COR-L47 (cell line): ENCODE measurements around the gene AKAP6.

Source experiments
- DNase-seq: peaks from one replicate; lab custom pipeline; 2025; lab: John Stamatoyannopoulos, UW

AKAP6 gene

DNA sequence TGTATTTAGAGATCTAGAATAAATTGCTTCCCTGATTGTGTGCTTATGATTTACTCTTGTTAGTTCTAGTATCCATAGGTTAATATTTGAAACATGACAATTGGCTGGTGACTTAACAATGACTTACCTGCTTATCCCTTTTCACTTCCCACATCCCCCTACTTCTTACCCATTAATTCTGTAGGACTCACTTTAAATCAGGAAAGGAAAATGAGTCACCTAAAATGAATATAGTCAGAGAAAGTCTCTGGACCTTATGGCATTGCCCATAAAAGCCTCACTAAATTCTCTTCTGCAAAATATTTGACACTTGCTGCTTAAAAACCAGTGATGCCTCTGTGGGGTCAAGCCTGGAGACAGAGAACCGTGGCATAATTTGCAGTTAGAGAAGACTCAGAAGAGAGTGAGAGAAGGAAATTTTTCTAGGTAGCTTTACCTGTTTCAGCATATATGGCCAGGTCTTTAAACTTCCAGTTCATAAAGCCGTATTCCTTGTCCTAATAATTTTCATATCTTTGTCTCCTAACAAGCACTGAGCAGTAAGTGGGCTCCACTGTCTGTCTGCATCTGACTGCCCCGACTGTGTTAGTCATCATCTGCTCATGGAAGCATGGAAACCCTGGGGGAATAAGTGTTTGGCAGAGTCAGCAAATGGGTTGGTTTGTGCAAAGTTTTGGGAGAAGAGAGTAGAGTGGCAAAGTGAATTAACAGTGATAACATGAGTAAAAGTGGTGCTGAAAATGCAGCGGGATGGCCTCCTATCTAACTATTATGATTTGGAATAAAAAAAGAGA is 294.4 kb downstream of the AKAP6 start:
- DNase-seq: no peak

DNA sequence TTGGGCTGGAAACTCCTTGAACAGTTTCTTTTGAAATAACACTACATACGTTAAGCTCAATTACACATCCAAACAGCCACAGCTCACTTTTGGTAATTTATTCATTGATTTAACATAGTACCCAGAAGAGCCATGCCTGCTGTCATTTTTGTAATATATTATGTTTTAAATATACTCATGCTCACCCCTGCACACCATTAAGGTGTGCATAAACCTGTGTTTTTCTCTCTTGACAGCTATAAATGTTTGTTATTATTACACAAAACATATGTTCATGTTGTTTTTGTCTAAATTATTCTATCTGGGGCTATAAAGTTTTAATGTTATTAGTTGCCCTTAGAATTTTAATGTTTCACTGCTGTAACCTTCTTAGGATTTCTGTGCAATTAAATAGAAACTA is 296.1 kb downstream of the AKAP6 start:
- no peak for DNase-seq

DNA sequence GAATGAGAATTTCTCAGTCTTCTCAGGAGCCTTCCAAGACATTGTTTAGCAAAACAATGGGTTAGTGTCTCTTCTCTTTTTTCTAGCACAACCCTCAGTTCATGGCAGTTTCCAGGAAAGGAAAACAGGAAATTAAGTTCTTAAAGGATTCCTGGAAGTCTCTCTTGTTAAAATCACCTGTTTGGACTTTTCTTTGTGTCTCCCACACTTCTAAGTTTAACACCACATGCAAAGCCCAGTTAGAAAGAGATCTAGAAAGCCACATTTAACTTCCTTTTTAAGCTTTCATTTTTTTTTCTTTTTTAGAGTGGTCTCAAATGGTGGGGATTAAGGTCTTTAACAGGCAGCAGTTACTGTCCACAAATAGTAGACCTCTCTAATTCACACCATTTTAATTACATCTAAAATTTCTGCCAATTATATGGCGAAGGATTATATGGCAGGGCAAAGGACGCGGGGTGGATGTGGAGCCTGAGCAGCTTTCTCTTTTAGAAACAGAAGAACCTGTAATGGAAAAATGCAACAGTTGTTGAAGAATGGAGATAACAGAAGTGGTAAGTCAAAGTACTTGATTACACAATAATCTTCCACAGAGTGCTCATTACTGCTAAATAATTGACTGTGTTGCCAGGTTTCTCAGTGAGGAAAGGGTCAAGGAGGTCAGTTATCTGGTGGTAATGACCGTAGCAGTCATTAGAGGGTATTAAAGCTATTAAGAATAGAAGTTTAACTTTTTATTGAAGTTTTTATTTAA is 298.6 kb downstream of the AKAP6 start:
- DNase-seq: no peak

DNA sequence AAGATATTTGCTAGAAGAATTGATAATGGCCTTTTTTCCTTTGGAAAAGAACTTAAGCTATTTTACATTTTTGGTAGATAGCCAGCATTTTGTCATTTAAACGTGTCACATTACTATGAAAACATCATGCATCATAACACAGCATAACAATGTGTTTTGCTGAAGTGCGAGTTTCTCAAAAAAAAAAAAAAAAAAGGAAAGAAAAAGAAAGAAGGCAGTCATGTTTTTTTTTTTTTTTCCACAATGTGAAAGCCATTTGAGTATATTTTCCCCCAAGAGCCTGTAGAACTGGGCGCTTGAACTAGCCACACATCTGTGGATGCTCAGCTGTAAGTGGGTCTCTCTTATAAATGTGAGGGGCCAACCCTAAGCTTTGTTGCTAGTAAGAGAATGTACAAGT is 300.1 kb downstream of the AKAP6 start:
- no peak for DNase-seq

DNA sequence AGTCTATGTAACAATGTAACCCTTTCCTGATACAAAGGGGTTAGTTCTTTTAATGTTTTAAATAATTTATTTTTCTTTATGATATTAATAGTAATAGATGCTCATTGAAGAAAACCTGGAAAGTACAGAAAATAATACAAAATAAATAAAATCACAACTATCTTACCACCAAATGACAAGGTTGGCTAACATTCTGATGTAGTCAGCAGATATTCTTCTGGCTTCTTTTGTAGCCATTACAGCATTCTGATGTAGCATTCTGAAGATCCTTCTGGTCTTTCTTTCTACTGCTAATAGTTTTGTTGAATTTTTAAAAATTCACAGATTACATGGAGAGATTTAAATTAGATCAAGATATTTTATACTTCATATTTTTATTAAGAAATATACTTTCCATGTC is 301.6 kb downstream of the AKAP6 start:
- DNase-seq: no peak

DNA sequence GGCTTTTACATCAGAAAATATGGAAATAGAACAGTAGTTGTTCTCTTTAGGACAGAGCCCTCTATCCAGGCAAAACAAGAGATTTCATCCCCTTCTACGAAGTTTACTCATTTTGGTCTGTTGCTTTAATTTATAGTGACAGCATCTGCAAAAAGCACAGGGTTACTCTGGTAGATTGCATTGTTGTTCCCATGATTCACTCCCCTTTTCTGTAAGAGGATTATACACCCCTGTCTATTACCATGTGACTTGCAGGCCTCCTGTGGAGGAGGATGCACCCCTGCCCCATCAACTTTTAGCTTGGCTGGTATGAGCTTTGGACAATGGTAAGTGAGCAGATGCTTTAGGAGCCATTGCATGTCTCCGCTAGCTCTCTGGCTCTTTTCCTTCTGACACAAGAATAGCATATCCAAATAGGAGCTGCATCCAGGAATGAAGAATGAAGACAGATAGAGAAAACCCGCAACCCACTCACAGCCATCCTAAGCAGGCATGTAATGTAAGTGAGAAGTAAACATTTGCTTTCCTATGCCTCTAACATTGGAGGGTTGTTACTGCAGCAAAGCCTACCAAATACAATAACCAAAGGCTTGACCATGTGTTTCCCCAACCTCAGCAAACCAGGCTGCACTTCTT is 304.2 kb downstream of the AKAP6 start:
- DNase-seq: no peak

DNA sequence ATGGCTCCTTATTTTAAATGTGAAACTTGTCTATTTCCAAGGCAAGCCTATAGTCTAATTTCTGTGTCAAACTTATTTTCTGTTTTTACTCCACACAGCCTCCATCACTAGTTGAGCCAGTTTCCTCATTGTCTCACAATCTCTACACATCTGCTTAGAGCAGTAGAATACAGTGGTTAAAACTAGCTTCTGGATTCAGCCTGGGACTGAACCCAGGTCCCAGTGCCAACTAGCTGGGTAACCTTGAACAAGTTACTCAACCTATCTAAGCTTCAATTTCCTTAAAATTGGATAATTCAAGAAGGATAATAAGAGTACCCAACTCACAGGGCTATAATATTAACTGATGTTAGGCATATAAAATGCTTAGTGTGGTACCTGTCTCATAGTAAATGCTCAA is 304.8 kb downstream of the AKAP6 start:
- no peak for DNase-seq

DNA sequence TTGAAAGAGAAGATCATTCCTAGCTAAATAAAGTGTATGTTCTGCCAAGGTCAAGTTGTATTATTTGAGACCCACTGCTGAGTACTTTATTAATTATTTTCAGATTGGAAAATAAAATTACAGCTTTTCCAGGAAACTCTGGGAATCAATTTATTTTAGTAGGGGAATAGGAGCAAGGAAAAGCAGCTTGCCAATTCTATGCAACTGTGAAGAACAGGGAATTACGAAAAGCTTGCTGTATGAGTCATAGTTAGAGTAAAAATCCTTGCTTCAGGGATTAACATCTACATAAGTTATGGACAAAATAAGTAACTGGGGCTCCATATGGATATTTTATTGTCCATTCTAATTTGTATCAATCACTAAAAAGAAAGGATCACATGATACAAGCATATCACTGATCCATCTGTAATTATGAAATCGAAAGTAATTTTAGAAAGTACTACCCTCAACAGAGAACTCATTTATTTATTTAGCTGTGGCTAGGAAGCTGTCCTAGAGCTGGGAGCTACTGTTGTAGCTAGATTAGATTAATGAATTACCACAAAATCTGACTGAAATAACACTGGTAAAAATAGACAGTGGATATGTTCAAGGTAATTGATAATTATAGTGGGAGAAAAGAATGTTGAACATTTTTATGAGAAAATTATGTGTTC is 306.1 kb downstream of the AKAP6 start:
- no peak for DNase-seq

DNA sequence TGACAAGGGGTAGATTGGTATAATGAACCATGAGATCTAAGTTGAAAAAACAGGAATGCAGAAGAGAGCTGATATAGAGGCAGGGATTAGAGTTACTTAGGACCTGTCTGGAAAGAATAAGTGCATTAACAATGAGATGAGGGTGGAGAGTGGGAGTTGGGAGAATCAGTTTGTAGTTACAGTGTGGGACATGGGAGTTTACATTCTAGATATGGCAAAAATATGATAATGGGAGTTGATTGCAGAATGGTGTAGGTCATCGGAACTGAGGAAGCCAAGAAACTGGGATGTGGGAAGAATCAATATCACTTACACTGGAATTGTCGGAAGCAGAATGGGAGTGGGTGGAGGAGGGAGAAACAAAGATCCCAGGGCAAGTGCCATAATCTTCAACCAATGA is 308.5 kb downstream of the AKAP6 start:
- DNase-seq: no peak

DNA sequence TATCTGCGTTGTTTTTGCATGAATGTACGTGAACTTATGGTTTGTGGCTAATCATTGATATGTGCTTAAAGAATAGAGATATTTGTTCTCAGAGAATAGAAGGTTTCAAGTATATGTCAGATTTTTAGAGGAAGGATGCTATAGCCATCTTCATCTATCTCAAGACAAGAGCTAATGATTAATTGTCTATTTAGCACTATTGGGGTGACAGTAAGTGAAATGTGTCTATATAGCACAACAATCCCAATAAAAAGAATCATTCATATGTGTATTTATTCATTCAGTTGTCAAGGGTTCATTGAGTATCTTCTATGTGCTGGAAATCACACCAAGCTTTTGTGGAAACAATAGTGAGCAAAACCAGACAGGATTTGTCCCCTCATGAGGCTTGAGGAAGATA is 310.1 kb downstream of the AKAP6 start:
- DNase-seq: no peak

DNA sequence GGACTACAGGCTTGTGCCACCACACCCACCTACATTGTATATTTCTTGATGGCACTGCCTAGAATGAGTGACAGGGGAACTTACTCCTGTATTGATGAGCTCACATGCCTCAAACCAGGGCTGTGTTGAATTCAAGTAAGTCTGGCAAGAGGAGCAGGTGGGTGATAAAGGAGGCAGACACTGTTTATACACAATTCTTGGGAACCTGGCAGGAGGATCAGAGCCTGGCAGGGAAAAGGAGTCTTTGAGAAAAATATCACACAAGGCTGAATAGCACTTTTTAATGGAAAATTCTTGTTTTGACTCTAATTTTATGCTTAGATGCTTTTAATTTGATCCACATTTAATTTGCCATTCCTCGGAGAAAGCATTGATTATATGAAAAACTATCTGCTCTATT is 316.5 kb downstream of the AKAP6 start:
- no peak for DNase-seq

DNA sequence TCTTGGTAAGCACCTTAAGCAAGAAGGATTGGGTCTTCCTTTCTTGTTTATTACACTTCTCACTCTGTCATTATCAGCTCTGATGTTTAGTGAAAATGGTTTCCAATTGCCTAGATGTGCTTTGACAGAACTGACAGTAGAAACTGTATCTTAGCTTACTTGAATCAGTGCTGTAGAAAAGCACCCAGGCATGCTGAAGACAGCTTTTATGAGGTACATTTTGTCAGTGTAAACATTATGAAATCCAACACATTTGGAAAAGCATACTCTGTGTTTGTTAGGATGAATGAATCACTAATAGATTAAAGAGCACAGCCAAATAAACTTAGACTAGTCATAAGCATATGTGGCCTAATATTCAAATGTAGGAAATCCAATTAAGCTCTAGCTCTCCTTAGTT is 319.3 kb downstream of the AKAP6 start:
- DNase-seq: no peak

DNA sequence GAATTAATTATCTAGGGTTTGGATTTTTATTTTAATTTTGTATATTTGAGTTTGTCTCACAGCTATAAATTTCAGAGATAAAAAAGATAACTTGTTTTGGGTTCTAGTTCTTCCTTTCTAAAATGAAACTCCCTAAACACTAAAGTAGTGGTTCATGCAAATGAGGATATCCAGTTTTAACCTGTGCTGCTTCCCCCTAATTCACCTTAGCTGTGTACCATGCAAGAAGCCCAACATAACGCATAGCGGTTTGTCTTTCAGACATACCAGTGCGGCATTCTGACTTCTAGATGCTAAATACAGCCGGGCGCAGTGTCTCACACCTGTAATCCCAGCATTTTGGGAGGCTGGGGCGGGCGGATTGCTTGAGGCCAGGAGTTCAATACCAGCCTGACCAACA is 320.9 kb downstream of the AKAP6 start:
- DNase-seq: no peak

DNA sequence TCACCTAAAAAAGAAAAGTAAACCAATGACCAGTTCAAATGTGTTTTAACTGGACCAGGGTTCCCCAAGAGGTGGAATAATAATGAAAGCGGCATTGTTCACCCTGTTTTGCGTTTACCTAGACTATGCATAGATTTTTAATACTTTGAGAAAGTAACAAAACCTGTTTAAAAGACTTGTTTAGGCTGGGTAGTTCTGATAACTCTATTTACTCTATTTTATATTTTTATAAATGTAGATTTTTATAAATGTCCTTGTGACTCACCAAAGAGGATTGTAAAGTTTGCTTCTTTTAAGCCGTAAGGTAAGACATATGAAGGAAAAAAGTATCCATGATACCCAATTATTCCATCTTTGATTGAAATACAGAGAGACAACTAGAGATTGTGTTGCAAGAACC is 321.6 kb downstream of the AKAP6 start:
- DNase-seq: no peak

DNA sequence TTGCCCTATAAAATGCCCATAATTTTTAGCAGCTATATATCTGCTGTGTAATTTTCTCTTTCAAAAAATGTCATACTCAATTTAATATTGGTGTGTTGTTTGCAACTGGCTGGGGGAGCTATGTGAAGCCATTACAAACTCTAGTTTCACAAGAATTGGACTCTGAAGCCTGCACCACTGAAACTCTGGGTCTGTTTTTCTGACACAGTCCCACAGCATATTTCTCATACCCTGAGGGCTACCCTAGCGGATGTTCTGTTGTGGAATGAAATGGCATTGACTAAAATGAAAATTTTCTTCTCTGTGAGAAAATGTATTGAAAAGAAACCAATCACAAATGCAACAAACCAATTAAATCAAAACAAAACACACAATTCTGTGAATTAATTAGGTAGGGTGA is 325.0 kb downstream of the AKAP6 start:
- DNase-seq: no peak

DNA sequence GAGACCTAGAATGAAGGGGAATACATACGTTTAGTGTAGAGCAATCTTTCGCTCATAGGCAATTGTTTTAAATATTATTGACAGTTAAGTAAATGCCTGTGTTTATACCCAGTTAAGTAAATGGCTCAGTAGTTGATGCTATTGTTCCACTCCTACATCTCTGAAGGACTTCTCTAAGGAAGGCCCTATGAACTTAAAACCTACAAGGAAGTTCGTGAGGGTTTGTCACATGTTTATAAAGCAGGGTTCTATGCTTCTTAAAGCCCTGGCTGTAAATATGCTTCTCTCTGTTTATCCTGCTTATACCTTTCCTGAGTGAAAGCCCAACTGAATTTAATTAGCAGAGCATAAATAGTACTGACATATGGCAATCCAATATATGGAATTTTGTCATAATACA is 327.5 kb downstream of the AKAP6 start:
- DNase-seq: no peak

DNA sequence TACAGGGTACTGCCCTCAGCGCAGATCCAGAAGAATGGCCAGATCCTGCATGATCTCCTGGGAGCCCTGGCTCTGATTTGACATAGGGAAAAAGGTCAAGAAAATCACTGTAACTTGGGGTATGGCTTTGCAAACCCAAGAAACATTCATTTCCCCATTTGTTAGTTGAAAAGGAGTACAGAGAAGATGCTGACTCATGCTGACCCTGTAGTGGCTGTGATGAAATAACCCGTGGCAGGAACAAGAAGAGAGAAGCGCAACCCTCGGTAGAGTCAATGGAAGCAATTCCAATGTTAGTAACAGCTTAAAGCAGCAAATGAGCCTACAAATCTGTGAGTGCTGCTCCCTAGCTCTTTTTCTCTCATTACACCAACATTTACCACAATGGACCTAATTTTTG is 328.0 kb downstream of the AKAP6 start:
- DNase-seq: no peak

DNA sequence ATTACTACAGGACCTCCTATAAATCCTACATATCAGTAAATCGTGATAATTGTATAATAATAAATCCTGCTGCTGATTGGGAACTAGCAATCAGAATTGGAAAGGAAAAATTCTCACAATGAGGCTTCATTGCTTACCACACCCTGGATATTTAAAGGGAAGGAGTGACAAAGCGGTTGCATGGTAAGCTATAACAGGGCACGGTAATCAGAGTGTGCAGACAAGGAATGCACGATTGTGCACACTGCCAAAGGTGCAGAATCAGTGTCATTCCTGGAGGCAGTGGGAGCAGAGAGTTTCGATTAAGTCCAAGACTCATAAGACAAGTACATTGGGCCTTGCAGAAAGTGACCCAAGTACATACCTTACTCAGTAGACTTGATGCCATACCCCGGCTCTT is 332.1 kb downstream of the AKAP6 start:
- no peak for DNase-seq

DNA sequence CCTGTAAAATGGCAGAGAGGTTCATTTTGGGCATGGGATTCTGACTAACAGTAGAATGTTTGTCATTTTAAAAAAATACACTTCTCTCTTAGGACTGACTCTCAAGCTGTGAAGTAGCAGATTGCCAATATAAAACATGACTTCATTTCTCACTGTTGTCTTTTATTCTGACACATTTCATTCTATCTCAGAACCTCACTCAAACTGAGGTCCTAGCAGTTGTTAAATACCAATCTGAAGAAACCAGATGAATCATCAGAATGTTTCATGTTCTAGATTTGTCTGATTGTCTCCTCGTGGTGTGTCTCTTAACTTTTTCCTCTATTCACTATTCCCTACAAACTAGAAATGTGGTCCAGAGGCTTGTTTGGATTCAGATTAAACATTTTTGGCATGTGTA is 333.1 kb downstream of the AKAP6 start:
- no peak for DNase-seq

DNA sequence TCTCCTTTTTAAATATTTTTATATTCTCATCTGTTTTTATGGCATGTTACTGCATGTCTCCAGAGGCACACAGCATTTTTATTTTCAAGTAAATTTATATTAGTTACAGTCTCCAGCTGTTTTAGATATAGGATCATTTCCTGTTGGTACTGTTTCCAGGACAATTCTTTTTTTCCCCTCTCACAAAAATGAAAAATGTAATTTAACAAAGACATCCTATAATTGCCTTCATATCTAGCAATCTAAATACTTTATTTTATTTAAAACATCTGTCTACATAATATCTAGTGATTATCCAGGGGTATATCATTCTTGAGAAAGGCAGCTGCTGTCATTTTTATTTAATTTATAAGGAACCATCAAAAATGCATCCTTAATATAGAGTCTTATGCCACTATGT is 337.2 kb downstream of the AKAP6 start:
- DNase-seq: no peak

DNA sequence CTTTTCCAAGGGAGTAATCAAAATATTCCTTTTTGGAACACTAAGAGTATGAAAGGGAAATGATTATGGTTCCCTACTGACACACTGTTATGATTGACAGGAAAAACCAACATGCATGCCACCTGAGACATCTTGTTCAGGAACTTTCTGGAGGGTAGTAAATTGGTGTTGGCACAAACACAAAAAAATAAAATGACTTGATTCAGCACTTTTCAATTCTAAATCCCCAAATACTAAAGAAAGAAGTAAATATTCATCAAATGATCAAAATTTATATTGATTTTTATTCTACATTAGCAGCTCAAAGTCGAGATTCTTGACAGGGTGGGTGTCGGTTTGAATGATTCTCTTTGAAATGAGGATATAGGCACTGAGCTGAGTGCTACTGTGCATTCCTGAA is 338.2 kb downstream of the AKAP6 start:
- no peak for DNase-seq

DNA sequence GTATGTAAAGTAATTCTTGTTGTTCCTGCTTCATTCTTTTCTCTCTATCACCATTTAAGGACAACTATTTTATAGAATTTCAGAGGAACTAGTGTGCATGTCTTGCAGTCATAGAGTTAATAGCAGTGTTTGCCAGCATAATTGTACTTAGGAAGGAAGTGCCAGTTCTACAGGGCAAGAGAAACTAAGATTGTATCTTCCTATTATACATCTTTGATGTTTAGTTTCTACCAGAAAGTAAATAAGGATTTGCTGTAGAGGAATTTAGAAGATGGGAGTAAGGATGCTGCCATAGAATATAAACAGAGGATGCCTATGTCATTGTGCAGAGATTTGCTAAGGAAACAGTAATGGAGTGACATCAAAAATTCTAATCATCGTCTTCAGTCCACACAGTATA is 338.7 kb downstream of the AKAP6 start:
- no peak for DNase-seq

DNA sequence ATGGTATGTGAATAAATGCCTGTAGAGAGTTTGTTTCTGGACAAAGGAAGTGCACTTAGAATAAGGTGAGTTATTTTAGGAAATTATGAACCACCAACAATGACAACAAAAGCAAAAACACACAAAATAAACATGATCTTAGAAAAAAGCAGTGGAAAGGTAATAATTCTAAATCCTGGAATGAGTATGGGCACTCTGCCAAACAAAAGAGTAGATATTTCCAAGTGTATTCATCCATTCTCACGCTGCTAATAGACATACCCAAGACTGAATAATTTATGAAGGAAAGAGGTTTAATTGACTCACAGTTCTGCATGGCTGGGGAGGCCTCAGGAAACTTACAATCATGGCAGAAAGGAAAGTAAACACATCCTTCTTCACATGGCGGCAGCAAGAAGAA is 340.3 kb downstream of the AKAP6 start:
- DNase-seq: peak; percentile 6
